GM13976 (cell line): Measurements from ENCODE around the gene MICAL2.

Experiments used
- DNase-seq: peaks from one replicate; pipeline ENCODE4 v3.0.0; 2012; ENCODE audit warnings: low spot score
- CTCF ChIP-seq: IDR thresholded peaks from 2 replicates; pipeline ENCODE4 v1.5.1; 2012; ENCODE audit warnings: borderline replicate concordance, mild to moderate bottlenecking; ENCODE audit not compliant: insufficient read depth; ENCODE audit errors: extremely low read depth, missing control alignments, control extremely low read depth
- in situ Hi-C: fragments of 300-500 bp; cut with MboI; formaldehyde crosslinking; loops from one replicate; pipeline ENCODE4 v1.12.0; 2022; ENCODE audit warnings: low sequenced_read_pairs, mixed read lengths, inconsistent platforms; ENCODE audit not compliant: unreplicated experiment

MICAL2 gene

GRCh38 chr11:12170984-12171383 lies 60.6 kb downstream of the MICAL2 start:
- TF ChIP-seq CTCF = no peak
- DNase-seq = no peak
- in situ Hi-C loops = no loop called here

- TF ChIP-seq CTCF = no peak
- DNase-seq = no peak
- in situ Hi-C loops = no loop called here
Measured at GRCh38 chr11:12171921-12172320, 61.5 kb downstream of the MICAL2 start.

GRCh38 chr11:12172493-12173013 lies 62.2 kb downstream of the MICAL2 start:
- no peak for TF ChIP-seq CTCF
- DNase-seq = no peak

GRCh38 chr11:12173111-12173510 lies 62.7 kb downstream of the MICAL2 start:
- no peak for DNase-seq
- in situ Hi-C loops = no loop called here
- no peak for TF ChIP-seq CTCF

More at GRCh38 chr11:12172493-12173013, 62.2 kb downstream of the MICAL2 start:
- in situ Hi-C loops = no loop called here

GRCh38 chr11:12174128-12174476 lies 63.7 kb downstream of the MICAL2 start:
- no peak for DNase-seq
- no peak for TF ChIP-seq CTCF
- in situ Hi-C loops = no loop called here

- peak; percentile 48 for DNase-seq
- in situ Hi-C loops = no loop called here
- no peak for TF ChIP-seq CTCF
Measured at GRCh38 chr11:12174477-12175143, 64.2 kb downstream of the MICAL2 start.
